Kidney epithelial cell (primary cell): ENCODE results near the gene CDKN2C. TPM values are rescaled to one million over a fixed set of nuclear protein-coding genes. Genes with fewer than 3 reads are reported as not detected.

ENCODE experiments used
- DNase-seq: peaks from one replicate; pipeline ENCODE4 v3.0.0-alpha.2; 2010; ENCODE audit warnings: low read depth
- H3K27me3 ChIP-seq: 2 replicates; pipeline ENCODE4 v1.6.0; 2011; ENCODE audit warnings: low read length; ENCODE audit not compliant: control insufficient read depth, insufficient read depth
- H3K36me3 ChIP-seq: 2 replicates; pipeline ENCODE4 v1.5.1; 2011; ENCODE audit warnings: low read length; ENCODE audit not compliant: control insufficient read depth, insufficient read depth
- H3K4me3 ChIP-seq: 2 replicates; pipeline ENCODE4 v1.5.1; 2011; ENCODE audit warnings: low read depth, mild to moderate bottlenecking, control low read depth, low read length
- total RNA-seq: library from RNA; depleted of rRNA; stranded (reverse); fragments of >200 nt; gene quantifications from 2 replicates; pipeline ENCODE4 v1.2.3, GENCODE V29; 2015
- TF ChIP-seq, protein P1 (sequence below): IDR thresholded peaks from 2 replicates; pipeline ENCODE4 v1.5.1; 2011; ENCODE audit warnings: mild to moderate bottlenecking, moderate library complexity, low read length, control low read depth, inconsistent platforms; ENCODE audit not compliant: insufficient read depth, poor library complexity, severe bottlenecking

Gene CDKN2C
- total RNA-seq, 1 donor from 2014 or later, result 0.13 TPM

DNA sequence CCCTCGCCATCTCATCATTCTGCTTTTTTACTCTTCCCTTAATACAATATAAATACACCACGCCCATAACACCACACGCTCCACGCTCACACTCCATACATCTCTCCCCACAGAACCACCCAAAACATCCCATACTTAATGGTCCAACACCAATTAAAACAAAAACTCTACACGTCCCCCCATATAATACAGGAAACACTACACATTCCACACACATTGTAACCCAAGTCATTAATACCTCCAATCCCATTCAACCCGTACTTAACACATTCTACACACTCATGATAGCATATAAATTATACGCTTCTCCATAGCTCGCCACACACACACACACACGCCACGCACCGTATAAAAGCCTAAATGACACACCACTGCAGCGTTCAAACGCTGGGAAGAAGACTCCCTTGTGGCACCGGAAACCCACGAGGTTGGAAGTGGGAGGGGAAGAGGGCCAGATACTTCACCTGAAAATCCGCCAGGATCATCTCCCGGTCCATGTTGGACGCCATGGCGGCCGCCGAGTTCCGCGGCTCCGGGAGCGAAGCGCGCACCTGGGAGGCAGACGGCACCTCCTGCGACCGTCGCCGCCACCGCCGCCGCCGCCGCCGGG lies 10.6 kb upstream of the CDKN2C start:
- H3K4me3 ChIP-seq, result peak overlapping the region; percentile 96
- TF ChIP-seq, protein P1, sequence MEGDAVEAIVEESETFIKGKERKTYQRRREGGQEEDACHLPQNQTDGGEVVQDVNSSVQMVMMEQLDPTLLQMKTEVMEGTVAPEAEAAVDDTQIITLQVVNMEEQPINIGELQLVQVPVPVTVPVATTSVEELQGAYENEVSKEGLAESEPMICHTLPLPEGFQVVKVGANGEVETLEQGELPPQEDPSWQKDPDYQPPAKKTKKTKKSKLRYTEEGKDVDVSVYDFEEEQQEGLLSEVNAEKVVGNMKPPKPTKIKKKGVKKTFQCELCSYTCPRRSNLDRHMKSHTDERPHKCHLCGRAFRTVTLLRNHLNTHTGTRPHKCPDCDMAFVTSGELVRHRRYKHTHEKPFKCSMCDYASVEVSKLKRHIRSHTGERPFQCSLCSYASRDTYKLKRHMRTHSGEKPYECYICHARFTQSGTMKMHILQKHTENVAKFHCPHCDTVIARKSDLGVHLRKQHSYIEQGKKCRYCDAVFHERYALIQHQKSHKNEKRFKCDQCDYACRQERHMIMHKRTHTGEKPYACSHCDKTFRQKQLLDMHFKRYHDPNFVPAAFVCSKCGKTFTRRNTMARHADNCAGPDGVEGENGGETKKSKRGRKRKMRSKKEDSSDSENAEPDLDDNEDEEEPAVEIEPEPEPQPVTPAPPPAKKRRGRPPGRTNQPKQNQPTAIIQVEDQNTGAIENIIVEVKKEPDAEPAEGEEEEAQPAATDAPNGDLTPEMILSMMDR, result no peak
- H3K36me3 ChIP-seq, result no peaks in the 10 kb centered on the region
- no peak for DNase-seq
- no peaks in the 10 kb centered on the region for H3K27me3 ChIP-seq

DNA sequence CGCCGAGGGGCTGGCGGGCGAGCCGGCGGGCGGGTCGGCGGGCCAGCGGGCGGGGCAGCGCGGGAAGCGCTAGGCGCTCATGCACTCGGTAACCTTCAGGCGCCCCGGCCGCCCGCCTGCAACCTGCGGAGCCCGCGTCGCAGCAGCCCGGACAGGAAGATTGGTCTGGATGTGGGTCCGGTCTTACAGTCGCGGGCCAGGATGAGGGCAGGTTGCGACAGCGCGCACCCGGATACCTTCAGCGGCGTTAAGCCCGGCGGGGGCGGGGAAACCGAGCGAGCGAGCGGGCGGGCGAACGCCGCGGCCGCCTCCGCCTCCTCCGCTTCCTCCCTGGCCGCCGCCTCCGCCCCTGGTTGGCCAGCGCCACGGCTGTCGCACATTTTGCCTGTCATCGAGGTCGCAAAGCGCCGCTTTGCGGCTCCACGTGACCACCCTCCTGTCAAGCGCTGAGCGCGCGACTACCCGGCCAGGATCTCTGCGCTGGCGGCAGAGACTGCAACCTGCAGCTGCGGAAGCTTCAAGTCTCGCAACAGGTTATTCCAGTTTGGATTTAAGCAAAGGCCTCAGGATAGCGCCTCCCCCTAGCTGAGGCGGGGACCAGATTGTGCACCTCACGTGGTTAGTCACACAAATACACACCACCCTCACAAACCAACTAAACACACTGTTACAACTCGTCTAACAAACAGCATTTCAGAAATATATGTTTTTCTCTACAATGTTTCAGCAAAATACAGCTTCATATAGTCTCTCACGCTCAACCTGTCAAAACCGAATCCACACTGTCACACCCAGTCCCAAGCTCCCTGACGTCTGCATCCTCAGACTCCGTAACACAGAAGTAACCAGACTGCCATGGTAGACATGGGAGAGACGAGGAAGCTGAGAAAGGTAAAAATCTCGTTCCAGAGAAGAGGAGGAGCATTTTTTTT lies 9.9 kb upstream of the CDKN2C start, which contains the start of gene FAF1:
FAF1 (minus strand) TSS at position 355 of the 932 bp plus-strand sequence. CDS start 456 bp downstream, outside the sequence.
- peak within 1 kb of the TSS; percentile 96 for H3K4me3 ChIP-seq
- no peaks in the 10 kb centered on the region for H3K36me3 ChIP-seq
- no peaks in the 10 kb centered on the region for H3K27me3 ChIP-seq
- peak; percentile 86 for DNase-seq
- TF ChIP-seq, protein P1, result no peak

DNA sequence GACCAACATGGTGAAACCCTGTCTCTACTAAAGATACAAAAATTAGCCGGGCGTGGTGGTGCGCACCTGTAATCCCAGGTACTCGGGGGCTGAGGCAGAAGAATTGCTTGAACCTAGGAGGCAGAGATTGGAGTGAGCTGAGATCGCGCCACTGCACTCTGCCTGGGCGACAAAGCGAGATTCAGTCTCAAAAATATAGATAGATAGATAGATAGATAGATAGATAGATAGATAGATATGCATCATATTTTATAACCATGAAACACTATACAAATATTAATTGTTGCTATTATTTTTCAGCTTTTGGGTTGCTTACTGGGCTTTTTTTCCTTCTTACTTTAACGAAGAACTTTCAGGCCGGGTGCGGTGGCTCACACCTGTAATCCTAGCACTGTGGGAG lies 5.2 kb upstream of the CDKN2C start:
- no peak for DNase-seq
- no peaks in the 10 kb centered on the region for H3K27me3 ChIP-seq
- H3K4me3 ChIP-seq, result no peak overlapping the region
- TF ChIP-seq, protein P1, result no peak
- H3K36me3 ChIP-seq, result no peaks in the 10 kb centered on the region

DNA sequence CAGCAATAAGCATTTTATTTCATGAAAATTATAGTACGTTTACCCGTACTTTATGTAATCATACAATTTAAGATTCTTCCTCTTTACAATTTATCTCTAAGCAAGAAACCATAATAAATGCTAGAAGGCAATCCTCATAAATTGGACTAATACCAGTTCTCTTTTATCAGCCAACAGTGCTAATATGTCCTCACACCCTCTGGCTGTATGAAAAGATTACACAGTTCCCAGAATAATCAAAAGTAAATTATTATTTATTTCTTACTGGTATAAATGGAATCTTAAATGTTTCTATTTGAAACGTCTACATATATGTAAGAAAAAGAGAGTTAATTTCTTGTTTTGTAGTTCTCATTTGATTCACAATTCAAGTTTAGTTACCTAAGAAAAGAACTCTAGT lies 3.1 kb upstream of the CDKN2C start:
- DNase-seq, result no peak
- no peak overlapping the region for H3K4me3 ChIP-seq
- TF ChIP-seq, protein P1, result no peak
- no peaks in the 10 kb centered on the region for H3K27me3 ChIP-seq
- H3K36me3 ChIP-seq, result no peaks in the 10 kb centered on the region

DNA sequence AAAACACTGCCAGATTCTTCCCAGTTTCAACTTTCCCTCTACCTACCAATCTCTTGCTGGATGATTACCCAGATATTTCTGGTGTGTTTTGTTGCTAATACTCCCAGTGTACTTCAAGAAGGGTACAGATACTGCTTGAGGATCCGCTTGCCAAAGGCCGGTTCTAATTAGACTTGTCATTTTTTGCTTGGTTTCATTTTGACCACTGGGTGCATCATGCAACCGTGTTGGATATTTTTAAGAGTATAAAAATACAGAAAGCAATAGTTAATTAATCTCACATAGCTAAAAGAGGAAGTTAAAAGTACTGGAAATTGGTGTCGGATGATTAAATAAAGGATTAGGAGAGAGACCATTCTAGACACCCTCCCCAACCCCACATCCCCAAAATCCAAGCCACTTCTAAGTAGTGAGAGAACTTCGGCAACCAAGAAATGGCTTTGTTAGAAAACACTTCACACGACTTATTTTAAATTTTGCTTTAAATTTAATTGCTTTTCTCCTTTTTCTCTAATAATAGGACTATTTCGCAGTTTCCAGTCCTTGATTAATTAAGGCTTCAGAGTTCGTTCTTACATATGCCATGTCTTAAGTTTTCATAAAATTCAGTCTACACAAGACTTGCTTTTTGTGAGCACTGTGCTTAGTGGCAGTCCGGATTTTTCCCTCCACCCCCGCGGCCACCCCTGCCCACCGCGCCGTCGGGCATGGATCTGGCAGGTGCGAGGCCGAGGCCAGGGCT lies 2.5 kb upstream of the CDKN2C start:
- DNase-seq, result no peak
- H3K36me3 ChIP-seq, result no peaks in the 10 kb centered on the region
- TF ChIP-seq, protein P1, result no peak
- peak overlapping the region; percentile 72 for H3K4me3 ChIP-seq
- H3K27me3 ChIP-seq, result no peaks in the 10 kb centered on the region
